ENCODE measurements around the gene PHF1. TPM values are rescaled to one million over a fixed set of nuclear protein-coding genes. Genes with fewer than 3 reads are reported as not detected.

PHF1 gene
- total RNA-seq, 4 donors from 2014 or later = 68.5 to 91.5 (median 84.9) TPM

DNA sequence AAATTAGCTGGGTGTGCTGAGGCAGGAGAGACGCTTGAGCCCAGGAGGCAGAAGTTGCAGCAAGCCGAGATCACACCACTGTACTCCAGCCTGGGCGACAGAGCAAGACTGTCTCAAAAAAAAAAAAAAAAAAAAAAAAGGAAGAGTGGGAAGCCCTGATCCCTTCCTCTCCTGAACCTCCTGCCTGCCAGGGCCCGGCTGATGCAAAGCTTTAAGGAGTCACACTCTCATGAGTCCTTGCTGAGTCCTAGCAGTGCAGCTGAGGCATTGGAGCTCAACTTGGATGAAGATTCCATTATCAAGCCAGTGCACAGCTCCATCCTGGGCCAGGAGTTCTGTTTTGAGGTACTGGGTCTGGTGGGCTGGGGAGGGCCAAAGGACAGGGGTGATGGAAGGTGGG is 24.1 kb downstream of the PHF1 start:
- no peak for DNase-seq (ENCODE audit: extremely low spot score)
- intact Hi-C loops (cut with DNase I) = no loop called here
- no peak overlapping the region for H3K4me3 ChIP-seq
- H3K9me3 ChIP-seq = no peaks in the 10 kb centered on the region
- H3K27ac ChIP-seq (replicated peaks in 1 of 4) = no peak overlapping the region
- H3K27me3 ChIP-seq = no peaks in the 10 kb centered on the region
- TF ChIP-seq POLR2A (IDR thresholded peaks at IDR 0.05; ENCODE audit: low read depth) (no peak), EP300 (IDR thresholded peaks at IDR 0.05) (no peak), POLR2AphosphoS5 (IDR thresholded peaks at IDR 0.05) (no peak)
- TF ChIP-seq, protein P1, sequence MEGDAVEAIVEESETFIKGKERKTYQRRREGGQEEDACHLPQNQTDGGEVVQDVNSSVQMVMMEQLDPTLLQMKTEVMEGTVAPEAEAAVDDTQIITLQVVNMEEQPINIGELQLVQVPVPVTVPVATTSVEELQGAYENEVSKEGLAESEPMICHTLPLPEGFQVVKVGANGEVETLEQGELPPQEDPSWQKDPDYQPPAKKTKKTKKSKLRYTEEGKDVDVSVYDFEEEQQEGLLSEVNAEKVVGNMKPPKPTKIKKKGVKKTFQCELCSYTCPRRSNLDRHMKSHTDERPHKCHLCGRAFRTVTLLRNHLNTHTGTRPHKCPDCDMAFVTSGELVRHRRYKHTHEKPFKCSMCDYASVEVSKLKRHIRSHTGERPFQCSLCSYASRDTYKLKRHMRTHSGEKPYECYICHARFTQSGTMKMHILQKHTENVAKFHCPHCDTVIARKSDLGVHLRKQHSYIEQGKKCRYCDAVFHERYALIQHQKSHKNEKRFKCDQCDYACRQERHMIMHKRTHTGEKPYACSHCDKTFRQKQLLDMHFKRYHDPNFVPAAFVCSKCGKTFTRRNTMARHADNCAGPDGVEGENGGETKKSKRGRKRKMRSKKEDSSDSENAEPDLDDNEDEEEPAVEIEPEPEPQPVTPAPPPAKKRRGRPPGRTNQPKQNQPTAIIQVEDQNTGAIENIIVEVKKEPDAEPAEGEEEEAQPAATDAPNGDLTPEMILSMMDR (IDR thresholded peaks at IDR 0.05) = no peak
- 81% methylated on average over 4 of the region's 4 CpGs for WGBS
- H3K4me1 ChIP-seq = peaks cover 27 to 46% (median 43%) of the 10 kb centered on the region in 4 donors
- H3K36me3 ChIP-seq = peaks cover 27 to 49% (median 44%) of the 10 kb centered on the region in 4 donors

DNA sequence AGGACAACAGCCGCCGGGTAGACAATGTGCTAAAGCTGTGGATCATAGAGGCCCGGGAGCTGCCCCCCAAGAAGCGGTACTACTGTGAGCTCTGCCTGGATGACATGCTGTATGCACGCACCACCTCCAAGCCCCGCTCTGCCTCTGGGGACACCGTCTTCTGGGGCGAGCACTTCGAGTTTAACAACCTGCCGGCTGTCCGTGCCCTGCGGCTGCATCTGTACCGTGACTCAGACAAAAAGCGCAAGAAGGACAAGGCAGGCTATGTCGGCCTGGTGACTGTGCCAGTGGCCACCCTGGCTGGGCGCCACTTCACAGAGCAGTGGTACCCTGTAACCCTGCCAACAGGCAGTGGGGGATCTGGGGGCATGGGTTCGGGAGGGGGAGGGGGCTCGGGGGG is 26.9 kb downstream of the PHF1 start:
- H3K4me1 ChIP-seq = peaks cover 9 to 19% (median 16%) of the 10 kb centered on the region in 4 donors
- no peak overlapping the region for H3K27ac ChIP-seq (replicated peaks in 1 of 4)
- no peak overlapping the region for H3K4me3 ChIP-seq
- H3K27me3 ChIP-seq = no peaks in the 10 kb centered on the region
- H3K36me3 ChIP-seq = peaks cover 36 to 76% (median 61%) of the 10 kb centered on the region in 4 donors
- 94% methylated on average over 15 of the region's 18 CpGs for WGBS
- DNase-seq (ENCODE audit: extremely low spot score) = no peak
- no peaks in the 10 kb centered on the region for H3K9me3 ChIP-seq
- intact Hi-C loops (cut with DNase I) = no loop called here
- no peak for TF ChIP-seq EP300 (IDR thresholded peaks at IDR 0.05)
- TF ChIP-seq POLR2A (IDR thresholded peaks at IDR 0.05; ENCODE audit: low read depth) = no peak
- TF ChIP-seq, protein P1 (IDR thresholded peaks at IDR 0.05) = no peak
- TF ChIP-seq POLR2AphosphoS5 (IDR thresholded peaks at IDR 0.05) = no peak

DNA sequence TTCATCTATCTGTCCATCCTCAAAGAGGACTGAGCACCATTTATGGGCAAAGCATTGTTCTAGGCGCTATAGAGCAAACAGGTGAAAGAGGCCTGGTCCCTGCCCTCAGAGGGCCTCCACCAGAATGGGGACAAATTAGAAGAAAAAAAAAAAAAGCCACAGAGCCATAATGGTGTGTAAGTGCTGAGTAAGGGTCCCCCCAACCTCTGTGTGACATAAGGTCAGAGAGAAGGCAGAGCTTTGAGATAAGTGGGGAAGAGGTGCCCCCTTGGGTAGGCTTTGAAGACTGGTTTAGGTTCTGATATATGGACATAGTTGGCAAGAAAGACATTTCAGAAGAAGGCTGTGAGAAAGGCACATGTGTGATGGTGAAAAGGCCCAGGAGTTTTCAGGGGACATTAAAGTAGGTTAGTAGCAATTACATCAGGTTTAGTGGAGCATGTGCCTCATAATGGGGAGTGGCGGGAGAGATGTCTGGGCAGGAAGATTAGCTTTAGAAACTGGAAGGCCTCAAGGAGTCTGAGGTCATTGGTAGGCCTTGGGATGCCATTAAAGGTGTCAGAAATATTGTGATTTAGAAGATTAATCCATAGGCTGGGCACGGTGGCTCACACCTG is 28.3 kb downstream of the PHF1 start:
- intact Hi-C loops (cut with DNase I) = no loop called here
- no peak overlapping the region for H3K27ac ChIP-seq (replicated peaks in 1 of 4)
- no peaks in the 10 kb centered on the region for H3K9me3 ChIP-seq
- TF ChIP-seq, protein P1 (IDR thresholded peaks at IDR 0.05) = no peak
- TF ChIP-seq POLR2AphosphoS5 (IDR thresholded peaks at IDR 0.05) (no peak), EP300 (IDR thresholded peaks at IDR 0.05) (no peak), POLR2A (IDR thresholded peaks at IDR 0.05; ENCODE audit: low read depth) (no peak)
- H3K4me3 ChIP-seq = no peak overlapping the region
- 97% methylated on average over 2 of the region's 3 CpGs for WGBS
- DNase-seq (ENCODE audit: extremely low spot score) = no peak
- H3K27me3 ChIP-seq = no peaks in the 10 kb centered on the region
- H3K4me1 ChIP-seq = peaks cover 2 to 5% (median 3%) of the 10 kb centered on the region in 4 donors
- H3K36me3 ChIP-seq = peaks cover 45 to 90% (median 72%) of the 10 kb centered on the region in 4 donors

DNA sequence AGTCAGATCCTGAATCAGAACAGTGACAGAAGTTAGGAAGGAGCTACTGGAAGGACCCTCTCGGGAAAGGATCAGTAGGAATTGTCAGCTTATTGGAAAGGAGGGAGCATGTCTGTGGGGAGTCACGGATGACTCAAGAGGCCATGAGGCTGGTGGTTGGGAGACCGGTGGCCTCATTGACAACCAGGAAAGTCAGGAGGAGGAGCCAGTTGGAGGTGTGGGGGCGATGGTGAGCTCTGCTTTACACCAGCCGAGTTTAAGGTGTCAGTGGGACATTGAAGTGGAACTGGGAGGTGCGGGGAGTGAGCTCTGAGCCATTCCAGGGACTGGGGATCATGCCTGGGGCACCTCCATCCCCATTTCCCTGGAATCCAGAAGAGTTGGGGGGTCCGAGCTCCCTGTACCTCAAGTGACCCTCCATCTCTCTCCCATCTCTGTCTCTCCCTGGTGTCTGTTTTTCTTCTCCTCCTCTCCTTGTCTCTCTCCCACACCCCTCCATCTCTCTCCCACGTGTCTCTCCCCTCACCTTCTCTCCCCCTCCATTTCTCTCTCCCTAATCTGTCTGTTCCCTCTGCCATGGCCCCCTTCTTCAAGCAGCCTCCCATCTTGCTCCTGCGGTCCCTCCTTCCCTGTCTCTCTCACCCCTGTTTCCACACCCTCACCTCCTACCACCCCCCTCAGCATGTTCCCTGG is 29.3 kb downstream of the PHF1 start:
- no peak for DNase-seq (ENCODE audit: extremely low spot score)
- Histone ChIP-seq H3K27ac (replicated peaks in 1 of 4) (no peak overlapping the region), H3K27me3 (no peaks in the 10 kb centered on the region), H3K36me3 (peaks cover 45 to 98% (median 73%) of the 10 kb centered on the region in 4 donors), H3K9me3 (no peaks in the 10 kb centered on the region), H3K4me1 (no peaks in the 10 kb centered on the region), H3K4me3 (no peak overlapping the region)
- intact Hi-C loops (cut with DNase I) = no loop called here
- TF ChIP-seq POLR2A (IDR thresholded peaks at IDR 0.05; ENCODE audit: low read depth) (no peak), POLR2AphosphoS5 (IDR thresholded peaks at IDR 0.05) (no peak), EP300 (IDR thresholded peaks at IDR 0.05) (no peak)
- TF ChIP-seq, protein P1 (IDR thresholded peaks at IDR 0.05) = no peak
- 76% methylated on average over 9 of the region's 9 CpGs for WGBS

All from esophagus muscularis mucosa (tissue), 4 donors.